ENCODE results near the gene CALHM4. TPM values are rescaled to one million over a fixed set of nuclear protein-coding genes. Genes with fewer than 3 reads are reported as not detected.

CALHM4 gene
- total and polyA plus RNA-seq, 11 donors: 0.10 to 0.67 TPM; not detected in 9

GRCh38 chr6:116550796-116551195 lies 2.8 kb upstream of the CALHM4 start:
- DNase-seq (no peak), ATAC-seq (no peak)
- H3K27me3 ChIP-seq: no peaks in the 10 kb centered on the region
- intact Hi-C loops (cut with DNase I): no loop called here
- TF ChIP-seq, protein P1, sequence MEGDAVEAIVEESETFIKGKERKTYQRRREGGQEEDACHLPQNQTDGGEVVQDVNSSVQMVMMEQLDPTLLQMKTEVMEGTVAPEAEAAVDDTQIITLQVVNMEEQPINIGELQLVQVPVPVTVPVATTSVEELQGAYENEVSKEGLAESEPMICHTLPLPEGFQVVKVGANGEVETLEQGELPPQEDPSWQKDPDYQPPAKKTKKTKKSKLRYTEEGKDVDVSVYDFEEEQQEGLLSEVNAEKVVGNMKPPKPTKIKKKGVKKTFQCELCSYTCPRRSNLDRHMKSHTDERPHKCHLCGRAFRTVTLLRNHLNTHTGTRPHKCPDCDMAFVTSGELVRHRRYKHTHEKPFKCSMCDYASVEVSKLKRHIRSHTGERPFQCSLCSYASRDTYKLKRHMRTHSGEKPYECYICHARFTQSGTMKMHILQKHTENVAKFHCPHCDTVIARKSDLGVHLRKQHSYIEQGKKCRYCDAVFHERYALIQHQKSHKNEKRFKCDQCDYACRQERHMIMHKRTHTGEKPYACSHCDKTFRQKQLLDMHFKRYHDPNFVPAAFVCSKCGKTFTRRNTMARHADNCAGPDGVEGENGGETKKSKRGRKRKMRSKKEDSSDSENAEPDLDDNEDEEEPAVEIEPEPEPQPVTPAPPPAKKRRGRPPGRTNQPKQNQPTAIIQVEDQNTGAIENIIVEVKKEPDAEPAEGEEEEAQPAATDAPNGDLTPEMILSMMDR (IDR thresholded peaks at IDR 0.05): no peak
- TF ChIP-seq POLR2A (IDR thresholded peaks at IDR 0.05): no peak
- no peaks in the 10 kb centered on the region for H3K36me3 ChIP-seq
- 69 to 75% (median 73%) methylated on average over 4 of the region's 4 CpGs for WGBS, 4 donors
- H3K9me3 ChIP-seq: no peaks in the 10 kb centered on the region
- H3K27ac ChIP-seq: no peak overlapping the region
- H3K4me1 ChIP-seq: no peaks in the 10 kb centered on the region
- H3K4me3 ChIP-seq: no peak overlapping the region

GRCh38 chr6:116556065-116556464 lies 2.5 kb downstream of the CALHM4 start:
- no peaks in the 10 kb centered on the region for H3K36me3 ChIP-seq

GRCh38 chr6:116556814-116557415 lies 3.4 kb downstream of the CALHM4 start:
- ATAC-seq (peak in 1 of 4 donors; percentile 62), DNase-seq (no peak)
- peak overlapping the region in 4 of 12 donors; percentile 4 to 53 (median 10) for H3K27ac ChIP-seq
- intact Hi-C loops (cut with DNase I): no loop called here
- H3K27me3 ChIP-seq: no peaks in the 10 kb centered on the region
- H3K36me3 ChIP-seq: no peaks in the 10 kb centered on the region
- TF ChIP-seq, protein P1 (IDR thresholded peaks at IDR 0.05): no peak
- no peak for TF ChIP-seq POLR2A (IDR thresholded peaks at IDR 0.05)
- WGBS, 4 donors: 65 to 83% (median 71%) methylated on average over 5 of the region's 5 CpGs
- H3K4me3 ChIP-seq: no peak overlapping the region
- no peaks in the 10 kb centered on the region for H3K9me3 ChIP-seq
- peaks cover 0 to 19% (median 7%) of the 10 kb centered on the region in 12 donors for H3K4me1 ChIP-seq

More at GRCh38 chr6:116556065-116556464, 2.5 kb downstream of the CALHM4 start:
- 49 to 67% (median 61%) methylated on average over 1 of the region's 1 CpG for WGBS, 4 donors
- no peak for ATAC-seq
- H3K4me3 ChIP-seq: no peak overlapping the region
- TF ChIP-seq POLR2A (IDR thresholded peaks at IDR 0.05): no peak
- TF ChIP-seq, protein P1 (IDR thresholded peaks at IDR 0.05): no peak
- DNase-seq: no peak
- intact Hi-C loops (cut with DNase I): no loop called here
- H3K27ac ChIP-seq: no peak overlapping the region
- H3K4me1 ChIP-seq: peaks cover 0 to 17% (median 7%) of the 10 kb centered on the region in 12 donors
- no peaks in the 10 kb centered on the region for H3K27me3 ChIP-seq
- no peaks in the 10 kb centered on the region for H3K9me3 ChIP-seq

DNA sequence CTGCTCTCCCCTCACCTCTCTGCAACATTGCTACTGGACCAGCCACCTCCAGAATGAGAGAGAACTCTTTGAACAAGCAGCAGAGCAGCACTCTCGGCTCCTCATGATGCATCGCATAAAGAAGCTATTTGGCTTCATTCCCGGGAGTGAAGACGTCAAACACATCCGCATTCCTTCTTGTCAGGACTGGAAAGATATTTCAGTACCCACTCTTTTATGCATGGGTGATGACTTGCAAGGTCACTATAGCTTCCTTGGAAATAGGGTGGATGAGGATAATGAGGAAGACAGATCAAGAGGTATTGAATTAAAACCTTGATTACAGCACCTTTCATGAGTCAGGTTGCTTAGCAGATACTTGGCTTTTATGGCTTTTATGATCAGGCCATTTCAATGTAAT lies 4.3 kb downstream of the CALHM4 start:
- peak; percentile 85 to 92 (median 90) for ATAC-seq

More for the DNA sequence above, 4.3 kb downstream of the CALHM4 start:
- Histone ChIP-seq H3K4me1 (peaks cover 0 to 19% (median 7%) of the 10 kb centered on the region in 12 donors), H3K36me3 (no peaks in the 10 kb centered on the region), H3K9me3 (no peaks in the 10 kb centered on the region), H3K27ac (peak overlapping the region in 6 of 12 donors; percentile 4 to 53 (median 9)), H3K4me3 (no peak overlapping the region), H3K27me3 (no peaks in the 10 kb centered on the region)
- 5 to 12% (median 10%) methylated on average over 5 of the region's 5 CpGs for WGBS, 4 donors
- peak in 4 of 5 donors; percentile 33 to 68 (median 55) for DNase-seq
- intact Hi-C loops (cut with DNase I): loop anchor here in 1 of 10 donors (1.0 kb wide), 1 partner anchor 22 kb away; no protein-coding TSS in a partner anchor
- TF ChIP-seq, protein P1 (IDR thresholded peaks at IDR 0.05): no peak
- TF ChIP-seq POLR2A (IDR thresholded peaks at IDR 0.05): no peak
